ENCODE data around the gene EXOC4.

- TF ChIP-seq POLR2A (IDR thresholded peaks at IDR 0.05; ENCODE audit: low read depth, low read length), result no peak
- TF ChIP-seq, protein P1, sequence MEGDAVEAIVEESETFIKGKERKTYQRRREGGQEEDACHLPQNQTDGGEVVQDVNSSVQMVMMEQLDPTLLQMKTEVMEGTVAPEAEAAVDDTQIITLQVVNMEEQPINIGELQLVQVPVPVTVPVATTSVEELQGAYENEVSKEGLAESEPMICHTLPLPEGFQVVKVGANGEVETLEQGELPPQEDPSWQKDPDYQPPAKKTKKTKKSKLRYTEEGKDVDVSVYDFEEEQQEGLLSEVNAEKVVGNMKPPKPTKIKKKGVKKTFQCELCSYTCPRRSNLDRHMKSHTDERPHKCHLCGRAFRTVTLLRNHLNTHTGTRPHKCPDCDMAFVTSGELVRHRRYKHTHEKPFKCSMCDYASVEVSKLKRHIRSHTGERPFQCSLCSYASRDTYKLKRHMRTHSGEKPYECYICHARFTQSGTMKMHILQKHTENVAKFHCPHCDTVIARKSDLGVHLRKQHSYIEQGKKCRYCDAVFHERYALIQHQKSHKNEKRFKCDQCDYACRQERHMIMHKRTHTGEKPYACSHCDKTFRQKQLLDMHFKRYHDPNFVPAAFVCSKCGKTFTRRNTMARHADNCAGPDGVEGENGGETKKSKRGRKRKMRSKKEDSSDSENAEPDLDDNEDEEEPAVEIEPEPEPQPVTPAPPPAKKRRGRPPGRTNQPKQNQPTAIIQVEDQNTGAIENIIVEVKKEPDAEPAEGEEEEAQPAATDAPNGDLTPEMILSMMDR (IDR thresholded peaks at IDR 0.05; ENCODE audit: extremely low read depth in 1 of 2, insufficient read depth in 1 of 2, low read depth in 1 of 2, low read length in 2 of 2), result no peak
- no peak for TF ChIP-seq EZH2 (IDR thresholded peaks at IDR 0.05; ENCODE audit: borderline replicate concordance, low read depth, low read length, severe bottlenecking)
Observed at GRCh38 chr7:133851411-133851810, 598.5 kb downstream of the EXOC4 start.
